PC-9 (cell line): ENCODE measurements around the gene RXRA. TPM values are rescaled to one million over a fixed set of nuclear protein-coding genes. Genes with fewer than 3 reads are reported as not detected.

Experiments
- BruUV-seq: library from RNA; stranded (reverse); fragments of 400-500 nt; replicated peaks from 2 replicates; lab custom pipeline; 2021; lab: Mats Ljungman, UMichigan
- CTCF ChIA-PET: fragments of 300-600 bp; sonication (Branson Sonifier 250); formaldehyde crosslinking; loops from one replicate; lab custom pipeline; 2022; ENCODE audit warnings: antibody characterized with exemption; lab: Charles Lee
- POLR2A ChIA-PET: fragments of 300-600 bp; sonication (Branson Sonifier 250); formaldehyde crosslinking; loops from one replicate; lab custom pipeline; 2022; ENCODE audit warnings: antibody characterized with exemption; ENCODE audit not compliant: unreplicated experiment; lab: Charles Lee
- DNase-seq, 2 experiments: peaks; one replicate each; pipeline versions ENCODE4 v3.0.0 to v3.0.0-alpha.2; 2015 to 2022; ENCODE audit warnings: mixed read lengths in 1 of 2
- H2AFZ ChIP-seq: fragments of 200-600 bp; sonication (generic); 2 replicates; pipeline ENCODE4 v1.8.1; 2017; ENCODE audit warnings: antibody characterized with exemption
- H3F3A ChIP-seq: fragments of 200-600 bp; sonication (generic); 2 replicates; pipeline ENCODE4 v1.8.1; 2017; ENCODE audit warnings: antibody characterized with exemption, mild to moderate bottlenecking, low read depth; ENCODE audit not compliant: insufficient read depth
- H3K27ac ChIP-seq: fragments of 200-600 bp; sonication (generic); 2 replicates; pipeline ENCODE4 v1.6.1; 2016; ENCODE audit warnings: mixed run types
- H3K27me3 ChIP-seq: fragments of 200-600 bp; sonication (generic); 2 replicates; pipeline ENCODE4 v1.6.1; 2016; ENCODE audit warnings: low read depth, mixed run types; ENCODE audit not compliant: insufficient read depth
- H3K36me3 ChIP-seq: fragments of 200-600 bp; sonication (generic); 2 replicates; pipeline ENCODE4 v1.6.1; 2016; ENCODE audit warnings: low read depth, mixed run types
- H3K4me1 ChIP-seq: fragments of 200-600 bp; sonication (generic); replicated peaks from 2 replicates; pipeline ENCODE4 v1.6.1; 2016; ENCODE audit warnings: mixed run types; ENCODE audit not compliant: insufficient read depth
- H3K4me2 ChIP-seq: fragments of 200-600 bp; sonication (generic); 2 replicates; pipeline ENCODE4 v1.6.1; 2017; ENCODE audit warnings: mixed run types
- H3K4me3 ChIP-seq: fragments of 200-600 bp; sonication (generic); 2 replicates; pipeline ENCODE4 v1.6.1; 2016; ENCODE audit warnings: mixed run types
- H3K79me2 ChIP-seq: fragments of 200-600 bp; sonication (generic); 2 replicates; pipeline ENCODE4 v1.6.1; 2017; ENCODE audit warnings: low read depth, mixed run types
- H3K9me2 ChIP-seq: fragments of 200-600 bp; sonication (generic); 2 replicates; pipeline ENCODE4 v1.8.1; 2017; ENCODE audit warnings: mild to moderate bottlenecking; ENCODE audit not compliant: insufficient read depth
- H3K9me3 ChIP-seq: fragments of 200-600 bp; sonication (generic); 2 replicates; pipeline ENCODE4 v1.8.1; 2016; ENCODE audit warnings: low read depth; ENCODE audit not compliant: insufficient read depth
- H4K20me1 ChIP-seq: fragments of 200-600 bp; sonication (generic); 2 replicates; pipeline ENCODE4 v1.8.1; 2017; ENCODE audit not compliant: insufficient read depth
- EZH2 ChIP-seq: fragments of 200-600 bp; sonication (generic); IDR thresholded peaks from 2 replicates; pipeline ENCODE4 v1.8.0; 2017; ENCODE audit warnings: antibody characterized with exemption, low read depth
- intact Hi-C: fragments of 100-400 bp; cut with micrococcal nuclease; formaldehyde crosslinking; loops from one replicate; pipeline ENCODE4 v1.10.0; 2022; ENCODE audit not compliant: unreplicated experiment
- total RNA-seq: library from RNA; stranded (reverse); gene quantifications from 2 replicates; pipeline ENCODE4 v1.2.3, GENCODE V29; 2021
- TF ChIP-seq, protein P1 (sequence below): fragments of 200-600 bp; sonication (generic); conservative IDR thresholded peaks from 2 replicates; pipeline ENCODE4 v1.6.1; 2017; ENCODE audit warnings: mixed run types, antibody characterized with exemption, mild to moderate bottlenecking, moderate library complexity

RXRA gene
- total RNA-seq, 1 experiment from 2014 or later: 146 TPM

DNA sequence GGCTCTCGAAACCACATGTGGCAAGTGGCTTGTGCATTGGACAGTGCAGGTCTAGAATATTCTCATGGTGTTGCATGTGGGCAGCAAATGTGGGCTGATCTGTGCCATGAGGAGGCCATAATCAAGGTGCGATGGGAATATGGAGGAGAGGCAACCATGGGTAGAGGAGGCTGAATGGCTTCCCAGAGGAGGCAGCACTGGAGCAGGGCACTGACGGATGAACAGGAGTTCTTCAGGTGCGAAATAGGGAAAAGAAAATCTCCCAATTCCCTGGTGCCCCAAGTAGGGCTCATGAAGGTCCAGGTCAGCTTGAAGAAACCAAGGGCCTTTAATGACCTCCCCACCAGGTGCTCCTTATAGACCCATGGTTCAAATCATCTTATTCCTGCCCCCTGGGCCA, 126.5 kb downstream of the RXRA start:
- H3F3A ChIP-seq: no peaks in the 10 kb centered on the region
- H3K4me1 ChIP-seq: no peaks in the 10 kb centered on the region
- no peaks in the 10 kb centered on the region for H3K9me2 ChIP-seq
- H2AFZ ChIP-seq: no peak overlapping the region
- no peak overlapping the region for H3K27ac ChIP-seq
- DNase-seq: no peak
- POLR2A ChIA-PET: no interaction called here
- TF ChIP-seq EZH2: no peak
- TF ChIP-seq, protein P1, sequence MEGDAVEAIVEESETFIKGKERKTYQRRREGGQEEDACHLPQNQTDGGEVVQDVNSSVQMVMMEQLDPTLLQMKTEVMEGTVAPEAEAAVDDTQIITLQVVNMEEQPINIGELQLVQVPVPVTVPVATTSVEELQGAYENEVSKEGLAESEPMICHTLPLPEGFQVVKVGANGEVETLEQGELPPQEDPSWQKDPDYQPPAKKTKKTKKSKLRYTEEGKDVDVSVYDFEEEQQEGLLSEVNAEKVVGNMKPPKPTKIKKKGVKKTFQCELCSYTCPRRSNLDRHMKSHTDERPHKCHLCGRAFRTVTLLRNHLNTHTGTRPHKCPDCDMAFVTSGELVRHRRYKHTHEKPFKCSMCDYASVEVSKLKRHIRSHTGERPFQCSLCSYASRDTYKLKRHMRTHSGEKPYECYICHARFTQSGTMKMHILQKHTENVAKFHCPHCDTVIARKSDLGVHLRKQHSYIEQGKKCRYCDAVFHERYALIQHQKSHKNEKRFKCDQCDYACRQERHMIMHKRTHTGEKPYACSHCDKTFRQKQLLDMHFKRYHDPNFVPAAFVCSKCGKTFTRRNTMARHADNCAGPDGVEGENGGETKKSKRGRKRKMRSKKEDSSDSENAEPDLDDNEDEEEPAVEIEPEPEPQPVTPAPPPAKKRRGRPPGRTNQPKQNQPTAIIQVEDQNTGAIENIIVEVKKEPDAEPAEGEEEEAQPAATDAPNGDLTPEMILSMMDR: no peak
- CTCF ChIA-PET: no interaction called here
- no peaks in the 10 kb centered on the region for H3K9me3 ChIP-seq
- H3K4me2 ChIP-seq: no peak overlapping the region
- intact Hi-C loops: no loop called here
- H3K36me3 ChIP-seq: no peaks in the 10 kb centered on the region
- H3K27me3 ChIP-seq: no peaks in the 10 kb centered on the region
- no peaks in the 10 kb centered on the region for H3K79me2 ChIP-seq
- no peak overlapping the region for H3K4me3 ChIP-seq
- no peaks in the 10 kb centered on the region for H4K20me1 ChIP-seq
- no TSS peak for BruUV-seq

DNA sequence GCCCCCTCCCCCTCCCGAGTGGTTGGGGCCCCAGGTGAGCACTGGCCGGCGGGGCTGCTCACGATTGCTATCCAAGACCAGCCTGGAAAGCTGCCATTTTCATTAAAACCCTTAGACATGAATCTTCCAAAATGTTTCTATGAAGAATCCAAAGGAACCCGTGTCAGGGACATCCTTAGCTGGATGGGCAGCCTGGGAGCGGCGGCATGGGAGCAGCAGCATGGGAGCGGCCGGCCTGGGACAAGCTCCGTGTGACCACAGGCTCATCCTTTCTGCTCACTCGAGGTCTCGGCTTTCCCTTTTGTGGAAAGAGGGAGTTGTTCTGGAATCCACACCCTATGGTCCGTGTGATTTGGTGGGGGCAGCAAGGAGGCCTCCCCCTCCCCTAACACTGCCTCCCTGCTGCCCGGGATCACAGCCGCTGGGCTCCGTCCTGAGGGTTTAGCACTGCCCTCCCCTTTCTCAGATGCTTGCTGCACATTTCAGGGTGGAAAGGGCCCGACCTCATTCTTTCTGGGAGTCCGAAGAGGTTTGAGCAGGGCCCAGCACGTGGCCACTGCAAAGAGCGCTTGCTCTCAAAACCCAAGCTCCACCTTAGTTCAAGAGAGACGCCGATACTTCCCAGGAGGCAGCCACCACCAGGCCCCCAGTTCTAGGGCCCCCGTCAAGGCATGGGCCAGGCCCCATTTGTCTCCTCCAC, 127.7 kb downstream of the RXRA start:
- intact Hi-C loops: no loop called here
- H3K4me1 ChIP-seq: no peaks in the 10 kb centered on the region

DNA sequence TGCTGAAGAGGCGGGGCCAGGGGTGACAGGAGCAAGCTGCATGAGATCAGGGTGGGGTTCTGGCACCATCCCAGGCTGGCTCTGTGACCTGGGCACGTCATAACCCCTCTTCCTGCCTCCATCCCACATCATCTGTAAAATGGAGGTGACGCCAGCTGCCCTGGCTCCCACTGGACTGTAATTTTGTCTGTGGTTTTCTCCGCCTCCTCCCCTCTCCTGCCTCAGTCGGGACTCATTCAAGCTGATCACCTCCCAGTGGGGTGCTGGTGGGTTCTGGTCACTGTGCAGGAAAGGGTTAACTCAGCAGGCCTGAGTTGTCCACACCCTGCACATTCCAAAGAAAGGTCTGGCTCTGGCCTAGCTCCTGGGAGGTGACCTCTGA, 128.2 kb downstream of the RXRA start:
- H3K27me3 ChIP-seq: no peaks in the 10 kb centered on the region
- H3F3A ChIP-seq: no peaks in the 10 kb centered on the region
- H2AFZ ChIP-seq: no peak overlapping the region
- DNase-seq: no peak
- H4K20me1 ChIP-seq: no peaks in the 10 kb centered on the region
- no peaks in the 10 kb centered on the region for H3K36me3 ChIP-seq
- H3K4me1 ChIP-seq: no peaks in the 10 kb centered on the region
- TF ChIP-seq EZH2: no peak
- TF ChIP-seq, protein P1: no peak
- no peaks in the 10 kb centered on the region for H3K9me3 ChIP-seq
- intact Hi-C loops: no loop called here
- ChIA-PET POLR2A (no interaction called here), CTCF (no interaction called here)
- H3K27ac ChIP-seq: no peak overlapping the region
- H3K4me2 ChIP-seq: no peak overlapping the region
- no peaks in the 10 kb centered on the region for H3K9me2 ChIP-seq
- H3K79me2 ChIP-seq: no peaks in the 10 kb centered on the region
- no peak overlapping the region for H3K4me3 ChIP-seq
- no TSS peak for BruUV-seq

More for the DNA sequence above, 127.7 kb downstream of the RXRA start:
- ChIA-PET CTCF (no interaction called here), POLR2A (no interaction called here)
- DNase-seq: no peak
- BruUV-seq: no TSS peak
- no peak overlapping the region for H3K4me2 ChIP-seq
- H3K4me3 ChIP-seq: no peak overlapping the region
- H2AFZ ChIP-seq: no peak overlapping the region
- H3F3A ChIP-seq: no peaks in the 10 kb centered on the region
- H3K27ac ChIP-seq: no peak overlapping the region
- H3K27me3 ChIP-seq: no peaks in the 10 kb centered on the region
- H4K20me1 ChIP-seq: no peaks in the 10 kb centered on the region
- no peaks in the 10 kb centered on the region for H3K36me3 ChIP-seq
- H3K9me2 ChIP-seq: no peaks in the 10 kb centered on the region
- H3K79me2 ChIP-seq: no peaks in the 10 kb centered on the region
- TF ChIP-seq EZH2: no peak
- TF ChIP-seq, protein P1: no peak
- H3K9me3 ChIP-seq: no peaks in the 10 kb centered on the region
